RWPE2 (cell line): ENCODE data around the gene NLN.
"Not testable (repeated sequence)": the region's sequence is repeated elsewhere in the genome, so short reads cannot be mapped to it uniquely, and the experiment has no call there.

Experiments
- ATAC-seq: fragments of 200-7000 bp; cut with Tn5 transposase; 3 replicates; pipeline ENCODE4 v1.9.1; 2021; ENCODE audit warnings: low read depth
- DNase-seq: peaks from one replicate; pipeline ENCODE4 v3.0.0-alpha.2; 2020; ENCODE audit warnings: low spot score
- H3K27ac ChIP-seq: fragments of 450-650 bp; 2 replicates; pipeline ENCODE4 v1.5.1; 2017; ENCODE audit warnings: mild to moderate bottlenecking; ENCODE audit not compliant: poor library complexity, severe bottlenecking
- H3K27me3 ChIP-seq: fragments of 250-450 bp; sonication (Bioruptor Pico); 2 replicates; pipeline ENCODE4 v1.5.1; 2021; ENCODE audit warnings: mild to moderate bottlenecking, moderate library complexity; ENCODE audit not compliant: insufficient read depth, poor library complexity, severe bottlenecking
- H3K36me3 ChIP-seq: fragments of 250-450 bp; sonication (Bioruptor Pico); 2 replicates; pipeline ENCODE4 v1.5.1; 2020; ENCODE audit warnings: low read depth, mild to moderate bottlenecking, moderate library complexity
- H3K4me1 ChIP-seq: fragments of 250-450 bp; sonication (Bioruptor Pico); 2 replicates; pipeline ENCODE4 v1.5.1; 2021; ENCODE audit warnings: mild to moderate bottlenecking, moderate library complexity; ENCODE audit not compliant: insufficient read depth, poor library complexity, severe bottlenecking
- H3K4me3 ChIP-seq: fragments of 250-450 bp; sonication (Bioruptor Pico); 2 replicates; pipeline ENCODE4 v1.5.1; 2021; ENCODE audit warnings: mild to moderate bottlenecking, moderate library complexity; ENCODE audit not compliant: severe bottlenecking
- H3K9me3 ChIP-seq: fragments of 250-450 bp; sonication (Bioruptor Pico); 2 replicates; pipeline ENCODE4 v1.5.1; 2021; ENCODE audit warnings: mild to moderate bottlenecking, moderate library complexity; ENCODE audit not compliant: severe bottlenecking
- CTCF ChIP-seq: fragments of 450-650 bp; IDR thresholded peaks from one replicate; pipeline ENCODE4 v1.5.1; 2017; ENCODE audit warnings: mild to moderate bottlenecking, moderate library complexity; ENCODE audit not compliant: poor library complexity, severe bottlenecking

Gene NLN

GRCh38 chr5:65721720-65722574 lies at the start of gene NLN, which contains the start of gene SGTB:
NLN (plus strand) TSS chr5:65722205; CDS start chr5:65722374, 169 bp downstream.
SGTB (minus strand) TSS chr5:65722109; CDS start chr5:65720807, 1,302 bp downstream.
- H3K9me3 ChIP-seq, result no peaks in the 10 kb centered on the region
- H3K4me1 ChIP-seq, result peaks cover 19% of the 10 kb centered on the region
- TF ChIP-seq CTCF, result no peak
- peak within 1 kb of the TSS; percentile 66 for H3K27ac ChIP-seq
- ATAC-seq (peak; percentile 84), DNase-seq (peak; percentile 81)
- peaks cover 13% of the 10 kb centered on the region; the same call in 1 of the 2 replicates for H3K36me3 ChIP-seq
- peak within 1 kb of the TSS; percentile 94 for H3K4me3 ChIP-seq
- no peaks in the 10 kb centered on the region for H3K27me3 ChIP-seq

DNA sequence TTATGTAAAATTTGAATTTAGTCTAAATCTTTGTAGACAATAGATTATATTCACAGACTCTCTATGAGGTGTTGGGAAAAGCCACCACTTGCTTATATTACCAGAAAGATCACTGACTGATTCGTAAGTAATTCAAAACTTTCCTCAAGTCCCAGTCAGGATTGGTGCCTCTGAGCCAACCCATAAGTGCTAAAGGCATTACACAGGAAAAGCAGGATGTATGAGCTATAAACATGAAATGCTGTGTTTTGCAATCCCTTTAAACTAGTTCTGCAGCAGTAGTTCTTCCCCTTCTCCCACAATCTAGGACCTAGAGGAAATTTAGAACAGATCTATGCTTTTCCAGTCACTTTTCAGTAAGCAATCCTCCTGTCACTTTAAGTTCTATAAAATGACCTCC lies 49.2 kb upstream of the NLN start:
- H3K4me3 ChIP-seq, result no peak overlapping the region
- no peaks in the 10 kb centered on the region for H3K9me3 ChIP-seq
- peak; percentile 85 for ATAC-seq
- no peaks in the 10 kb centered on the region for H3K27me3 ChIP-seq
- no peak overlapping the region for H3K27ac ChIP-seq
- peaks cover 9% of the 10 kb centered on the region for H3K36me3 ChIP-seq
- H3K4me1 ChIP-seq, result no peaks in the 10 kb centered on the region
- no peak for DNase-seq
- no peak for TF ChIP-seq CTCF

DNA sequence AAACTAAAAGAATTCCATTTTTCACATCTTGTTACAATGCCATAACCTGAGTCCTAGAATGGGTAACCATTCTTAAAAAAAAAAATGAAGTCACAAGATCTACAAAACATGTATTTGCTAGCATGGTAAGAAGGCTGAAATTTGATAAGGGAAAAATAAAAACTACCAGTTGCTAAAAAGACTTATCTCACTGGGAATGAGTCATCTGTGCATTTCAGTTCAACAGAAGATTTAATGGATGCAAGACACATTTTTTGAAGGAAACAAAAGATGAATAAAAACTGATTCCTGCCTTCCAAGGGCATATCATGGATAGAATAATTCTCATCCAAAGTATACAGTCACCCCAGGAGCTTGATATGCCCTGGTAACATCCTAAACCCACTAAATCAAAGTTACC lies 47.3 kb upstream of the NLN start:
- H3K4me1 ChIP-seq, result no peaks in the 10 kb centered on the region
- H3K36me3 ChIP-seq, result peaks cover 4% of the 10 kb centered on the region
- no peak overlapping the region for H3K4me3 ChIP-seq
- ATAC-seq (no peak), DNase-seq (no peak)
- H3K27me3 ChIP-seq, result no peaks in the 10 kb centered on the region
- H3K9me3 ChIP-seq, result peaks cover 2% of the 10 kb centered on the region
- TF ChIP-seq CTCF, result no peak
- H3K27ac ChIP-seq, result no peak overlapping the region

DNA sequence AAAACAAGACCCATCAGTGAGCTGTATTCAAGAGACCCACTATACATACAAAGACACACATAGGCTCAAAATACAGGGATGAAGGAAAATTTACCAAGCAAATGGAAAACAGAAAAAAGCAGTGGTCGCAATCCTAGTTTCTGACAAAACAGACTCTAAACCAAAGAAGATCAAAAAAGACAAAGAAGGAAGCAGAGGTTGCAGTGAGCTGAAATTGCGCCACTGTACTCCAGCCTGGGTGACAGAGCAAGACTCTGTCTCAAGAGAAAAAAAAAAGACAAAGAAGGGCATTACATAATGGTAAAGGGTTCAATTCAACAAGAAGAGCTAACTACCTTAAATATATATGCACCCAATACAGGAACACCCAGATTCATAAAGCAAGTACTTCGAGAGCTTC lies 45.9 kb upstream of the NLN start:
- H3K4me3 ChIP-seq, H3K9me3 ChIP-seq, H3K27ac ChIP-seq, DNase-seq, H3K27me3 ChIP-seq, H3K4me1 ChIP-seq, ATAC-seq: not testable (repeated sequence)
- H3K36me3 ChIP-seq, result peaks cover 14% of the 10 kb centered on the region

DNA sequence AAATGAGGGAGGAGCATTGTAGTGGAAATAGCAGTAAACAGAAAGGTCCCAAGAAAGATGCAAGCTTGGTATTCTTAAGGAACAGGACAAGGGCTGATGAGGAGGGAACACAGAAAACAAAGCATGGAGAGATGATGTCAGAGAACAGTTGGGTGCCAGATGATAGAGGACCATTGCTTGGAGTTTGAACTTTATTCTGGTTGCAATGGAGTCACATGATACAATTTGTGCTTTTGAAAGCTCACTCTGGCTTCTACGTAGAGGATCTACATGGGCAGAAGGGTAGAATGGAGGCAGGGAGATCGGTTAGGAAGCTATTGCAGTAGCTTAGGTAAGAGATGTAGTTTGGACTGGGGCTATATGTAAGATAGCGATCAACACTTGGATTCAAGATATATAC lies 39.9 kb upstream of the NLN start:
- H3K27ac ChIP-seq, result no peak overlapping the region
- no peak overlapping the region for H3K4me3 ChIP-seq
- ATAC-seq (no peak), DNase-seq (no peak)
- H3K36me3 ChIP-seq, result peaks cover 35% of the 10 kb centered on the region
- no peaks in the 10 kb centered on the region for H3K4me1 ChIP-seq
- no peak for TF ChIP-seq CTCF
- H3K27me3 ChIP-seq, result no peaks in the 10 kb centered on the region
- H3K9me3 ChIP-seq, result peaks cover 3% of the 10 kb centered on the region
